Right atrium auricular region (tissue), 2 donors: ENCODE measurements around the gene ELAC2. TPM values are rescaled to one million over a fixed set of nuclear protein-coding genes. Genes with fewer than 3 reads are reported as not detected.

Experiments
- DNase-seq: peaks from one replicate; pipeline ENCODE4 v3.0.0-alpha.2; 2019; ENCODE audit warnings: low spot score
- H3K27ac ChIP-seq, 2 donors: fragments of 200-600 bp; sonication (generic); 1 replicate in 1 of 2; 2 replicates in 1 of 2; pipeline ENCODE4 v1.5.1; 2016 to 2019
- H3K27me3 ChIP-seq, 2 donors: fragments of 200-600 bp; sonication (generic); one replicate each; pipeline versions ENCODE4 v1.5.1 to v1.6.0; 2017 to 2019
- H3K36me3 ChIP-seq: fragments of 200-600 bp; sonication (generic); one replicate; pipeline ENCODE4 v1.5.1; 2016
- H3K4me1 ChIP-seq, 2 donors: fragments of 200-600 bp; sonication (generic); one replicate each; pipeline versions ENCODE4 v1.5.1 to v1.6.0; 2017 to 2019
- H3K4me3 ChIP-seq, 2 donors: fragments of 200-600 bp; sonication (generic); 1 replicate in 1 of 2; 2 replicates in 1 of 2; pipeline ENCODE4 v1.5.1; 2017 to 2019; ENCODE audit warnings: mild to moderate bottlenecking in 1 of 2, moderate library complexity in 1 of 2
- H3K9me3 ChIP-seq, 2 donors: fragments of 200-600 bp; sonication (generic); one replicate each; pipeline ENCODE4 v1.5.1; 2019
- CTCF ChIP-seq, 2 donors: fragments of 200-600 bp; sonication (generic); IDR thresholded peaks; one replicate each; pipeline ENCODE4 v1.5.1; 2019; ENCODE audit warnings: antibody characterized with exemption in 2 of 2
- total RNA-seq, 2 donors: library from RNA; depleted of rRNA; stranded (reverse); fragments of >200 nt; gene quantifications; one replicate each; pipeline ENCODE4 v1.1.0, GENCODE V29; 2016

Gene ELAC2
- total RNA-seq, 2 donors from 2014 or later, result 40.1 to 55.2 TPM

- Histone ChIP-seq H3K27me3 (no peaks in the 10 kb centered on the region), H3K36me3 (peaks cover 5% of the 10 kb centered on the region), H3K4me3 (no peak overlapping the region), H3K9me3 (no peaks in the 10 kb centered on the region), H3K27ac (no peak overlapping the region), H3K4me1 (no peaks in the 10 kb centered on the region)
- TF ChIP-seq CTCF (IDR thresholded peaks at IDR 0.05), result no peak
- no peak for DNase-seq
Measured at GRCh38 chr17:12947047-12947446, 70.8 kb downstream of the ELAC2 start.

Other genes with a start within 250 kb of the ELAC2 start
- gene ARHGAP44, start 228.5 kb downstream of the ELAC2 start, total RNA-seq, result 10 to 100 TPM in 1 of 2 donors, 1 to 10 TPM in 1; 7.8 to 12.2 TPM